ENCODE measurements around the gene USP49.

Gene USP49

DNA sequence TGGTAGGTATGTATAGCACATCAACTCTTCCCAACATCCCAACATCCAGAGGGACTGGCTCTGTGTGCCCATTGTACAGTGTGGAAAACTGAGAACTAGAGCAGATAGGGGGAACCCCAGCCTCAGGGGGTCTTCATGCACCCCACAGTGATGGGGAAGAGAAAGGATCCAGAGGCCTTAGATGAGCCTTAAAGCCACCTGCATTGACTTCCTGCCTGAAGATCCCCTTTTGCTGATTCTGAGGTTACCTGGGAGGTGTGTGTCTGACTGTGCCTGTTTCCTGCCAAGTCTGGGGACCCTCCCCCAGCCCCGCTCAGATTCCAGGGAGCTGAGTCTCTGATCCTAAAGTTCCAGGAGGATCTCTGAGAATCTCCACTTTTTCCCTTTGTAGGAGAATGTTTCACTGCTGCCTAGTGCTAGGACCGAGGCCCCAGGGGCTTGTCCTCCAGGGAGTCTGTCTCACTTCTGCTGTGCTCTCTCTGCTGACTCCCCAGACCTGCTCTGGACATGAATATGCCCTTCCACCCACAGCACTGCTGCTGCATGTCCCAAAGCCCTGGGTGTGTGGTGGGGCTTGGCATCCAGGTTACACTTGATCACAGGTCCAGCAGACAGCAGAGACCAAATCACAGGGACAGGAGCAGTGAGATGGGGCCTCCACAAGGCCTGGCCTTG lies 135.1 kb downstream of the USP49 start:
- in situ Hi-C loops (cut with MboI; ENCODE audit: low sequenced_read_pairs), result no loop called here

DNA sequence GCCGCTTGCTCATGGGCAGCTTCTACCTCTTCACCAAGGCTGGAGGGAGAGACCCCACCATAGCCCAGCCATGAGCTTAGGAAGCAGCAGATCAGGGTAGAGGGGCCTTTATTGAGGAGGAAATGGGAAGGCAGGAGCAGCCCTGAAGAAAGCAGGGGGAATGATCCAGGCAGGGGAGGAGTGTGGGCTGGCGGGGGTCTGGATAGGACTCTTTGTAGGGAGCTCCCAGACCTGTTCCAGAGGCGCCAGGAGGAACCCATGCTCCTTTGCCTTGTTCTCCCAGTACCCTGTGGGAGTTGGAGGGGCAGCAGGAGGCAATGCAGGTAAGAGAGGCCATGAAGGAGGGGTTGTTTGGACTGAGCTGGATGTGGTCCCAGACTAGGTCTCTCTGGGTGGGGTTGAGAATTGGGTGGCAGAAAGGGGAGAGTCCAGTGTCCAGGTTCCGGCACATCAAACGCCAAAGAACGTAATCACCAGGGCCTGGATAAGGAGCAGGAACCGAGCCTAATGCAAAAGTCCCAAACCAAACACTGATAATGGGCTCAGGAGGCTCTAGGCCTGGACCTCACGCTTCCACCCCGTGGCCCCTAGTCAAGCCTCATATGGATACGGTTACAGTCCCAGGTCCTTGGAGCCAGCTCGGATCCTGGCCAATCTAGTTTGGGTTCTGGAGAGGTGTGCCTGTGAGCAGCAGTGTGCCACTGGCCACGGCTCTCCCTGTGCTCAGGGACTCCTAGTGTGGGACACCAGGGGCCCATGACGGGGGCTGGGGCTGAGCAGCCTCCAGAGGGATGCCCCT lies 135.9 kb downstream of the USP49 start:
- in situ Hi-C loops (cut with MboI; ENCODE audit: low sequenced_read_pairs), result no loop called here

- in situ Hi-C loops (cut with MboI; ENCODE audit: low sequenced_read_pairs), result no loop called here
Observed at GRCh38 chr6:41758641-41759035, 136.5 kb downstream of the USP49 start.

- in situ Hi-C loops (cut with MboI; ENCODE audit: low sequenced_read_pairs), result no loop called here
Observed at GRCh38 chr6:41757931-41758640, 137.1 kb downstream of the USP49 start.

GRCh38 chr6:41757271-41757670 lies 137.9 kb downstream of the USP49 start:
- in situ Hi-C loops (cut with MboI; ENCODE audit: low sequenced_read_pairs), result no loop called here

- in situ Hi-C loops (cut with MboI; ENCODE audit: low sequenced_read_pairs), result no loop called here
Observed at GRCh38 chr6:41756354-41756753, 138.8 kb downstream of the USP49 start.

DNA sequence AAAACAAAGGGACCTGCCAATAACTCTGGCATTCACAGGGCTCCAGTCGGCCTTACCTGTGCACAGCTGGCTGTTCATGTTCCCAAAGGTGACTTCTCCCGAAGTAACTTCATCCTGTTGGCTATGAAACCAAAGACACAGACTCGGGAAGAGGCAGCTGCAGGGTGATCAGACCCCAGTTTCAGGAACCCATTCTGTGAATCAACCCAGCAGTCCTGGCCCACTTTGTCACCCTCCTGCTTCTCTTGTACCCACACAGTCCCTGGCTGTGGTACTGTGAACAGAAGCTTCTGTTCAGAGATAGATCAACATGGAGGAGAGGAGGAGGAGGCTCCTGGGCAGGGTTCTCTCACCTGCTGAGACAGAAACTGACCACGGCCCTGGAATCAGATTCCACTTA lies 139.3 kb downstream of the USP49 start:
- in situ Hi-C loops (cut with MboI; ENCODE audit: low sequenced_read_pairs), result no loop called here

GRCh38 chr6:41750374-41750773 lies 144.8 kb downstream of the USP49 start:
- in situ Hi-C loops (cut with MboI; ENCODE audit: low sequenced_read_pairs), result no loop called here

GRCh38 chr6:41748542-41748941 lies 146.6 kb downstream of the USP49 start:
- in situ Hi-C loops (cut with MboI; ENCODE audit: low sequenced_read_pairs), result no loop called here

- in situ Hi-C loops (cut with MboI; ENCODE audit: low sequenced_read_pairs), result no loop called here
Observed at GRCh38 chr6:41748102-41748477, 147.1 kb downstream of the USP49 start.

GRCh38 chr6:41747256-41748101 lies 147.7 kb downstream of the USP49 start, which contains the start of gene PGC:
TSS of gene PGC (minus strand) at chr6:41747397. CDS start at chr6:41747334, 63 bp downstream.
- in situ Hi-C loops (cut with MboI; ENCODE audit: low sequenced_read_pairs), result no loop called here

- in situ Hi-C loops (cut with MboI; ENCODE audit: low sequenced_read_pairs), result no loop called here
Observed at GRCh38 chr6:41746107-41746506, 149.1 kb downstream of the USP49 start.

DNA sequence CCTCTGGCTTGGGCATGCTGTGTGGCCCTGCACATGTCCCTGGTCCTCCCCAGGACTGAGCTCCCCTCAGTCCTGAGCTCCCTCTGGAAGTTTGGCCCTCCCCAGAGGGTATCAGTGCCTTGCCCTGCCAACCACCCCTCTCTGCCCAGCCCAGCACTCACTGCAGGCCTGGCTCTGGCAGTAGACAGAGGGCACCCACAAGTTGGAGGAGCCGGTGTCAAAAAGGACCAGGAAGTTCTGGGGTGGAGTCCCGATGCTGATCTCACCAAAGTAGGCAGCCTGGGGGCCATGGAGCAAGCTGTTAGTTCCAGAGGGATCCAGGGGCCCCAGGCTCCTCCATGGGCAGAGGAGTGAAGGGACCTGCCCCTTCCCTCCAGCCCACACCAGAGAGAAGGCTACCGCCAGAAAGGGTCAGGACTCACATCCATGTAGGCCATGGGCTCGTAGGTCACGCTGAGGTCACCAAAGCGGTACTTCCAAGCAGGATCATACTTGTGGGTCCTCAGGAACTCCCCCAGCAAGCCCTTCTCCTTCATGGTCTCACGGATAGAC lies 150.9 kb downstream of the USP49 start:
- in situ Hi-C loops (cut with MboI; ENCODE audit: low sequenced_read_pairs), result no loop called here

DNA sequence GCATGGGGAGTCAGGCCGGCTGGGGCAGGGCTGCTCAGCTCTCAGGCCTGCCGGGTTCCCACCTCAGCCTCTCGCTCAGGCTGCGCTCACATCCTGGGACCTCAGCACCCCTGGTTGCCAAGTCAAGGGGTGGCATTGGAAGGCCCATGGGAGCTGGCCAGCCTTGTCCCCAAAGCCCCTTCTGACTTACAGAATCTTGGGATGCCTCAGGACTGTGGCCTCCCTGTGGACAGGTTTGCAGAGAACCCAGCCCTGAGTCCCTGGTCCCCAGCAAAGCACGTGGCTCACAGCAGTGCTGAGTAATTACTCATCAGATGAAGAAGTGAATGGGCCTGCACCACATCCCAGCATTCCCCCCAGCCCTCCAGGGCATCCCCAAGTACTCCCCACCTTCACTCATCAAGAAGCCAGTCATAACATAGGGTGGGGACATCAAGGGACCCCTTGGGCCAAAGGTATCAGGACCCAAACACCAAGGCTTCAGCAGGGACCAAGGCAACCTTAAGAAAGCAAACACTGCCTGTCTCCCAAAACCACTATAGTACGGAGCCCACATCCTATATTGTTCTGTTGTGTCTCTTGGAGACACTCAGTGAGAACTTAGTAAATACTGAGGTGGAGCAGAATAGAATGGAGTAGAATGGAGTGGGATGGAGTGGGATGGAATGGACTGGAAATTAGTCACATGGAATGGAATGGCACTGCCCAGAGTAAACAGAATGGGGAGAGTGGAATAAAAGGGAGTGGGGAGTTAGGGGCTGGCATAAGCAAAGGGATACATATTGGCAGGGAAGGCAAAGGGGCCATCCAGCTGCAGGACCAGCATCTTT lies 151.6 kb downstream of the USP49 start:
- in situ Hi-C loops (cut with MboI; ENCODE audit: low sequenced_read_pairs), result no loop called here

DNA sequence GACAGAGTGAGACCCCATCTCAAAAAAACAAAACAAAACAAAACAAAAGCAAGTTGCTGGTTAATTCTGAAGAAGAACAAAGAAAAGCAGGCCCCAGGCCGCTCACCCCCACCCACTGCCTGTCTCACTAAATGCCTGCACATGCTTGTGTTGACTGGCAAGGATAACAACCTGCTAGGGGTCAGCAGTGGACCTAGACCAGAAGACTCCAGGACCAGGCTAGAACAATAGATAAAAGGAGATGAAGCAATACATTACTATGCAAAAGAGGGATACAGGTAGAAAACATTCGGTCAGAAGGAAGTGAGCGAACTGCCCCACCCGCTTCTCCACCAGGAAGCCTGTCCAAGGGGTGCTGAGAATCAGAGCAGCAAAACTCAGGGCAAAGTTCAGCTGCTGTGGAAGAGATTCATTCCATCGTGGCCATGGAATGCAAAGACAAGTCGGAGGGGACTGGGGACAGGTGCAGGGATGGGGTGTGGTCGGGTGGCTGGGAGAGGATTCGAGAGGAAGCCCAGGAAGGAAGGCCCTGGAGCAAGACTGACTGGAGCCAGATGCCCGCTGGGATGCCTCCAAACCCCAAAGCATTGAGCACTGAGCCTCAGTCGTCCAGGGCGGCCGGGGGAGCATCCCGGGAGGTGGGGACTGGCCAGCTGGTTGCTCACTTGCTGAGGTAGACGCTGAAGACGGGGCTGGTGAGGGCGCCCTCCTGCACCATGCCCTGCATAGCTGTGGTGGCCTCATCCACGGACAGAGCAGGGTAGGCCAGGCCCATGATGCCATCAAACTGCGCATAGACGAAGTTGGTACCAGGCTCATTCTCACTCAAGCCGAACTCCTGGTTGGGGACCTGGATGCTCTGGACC lies 153.3 kb downstream of the USP49 start:
- in situ Hi-C loops (cut with MboI; ENCODE audit: low sequenced_read_pairs), result no loop called here

- in situ Hi-C loops (cut with MboI; ENCODE audit: low sequenced_read_pairs), result no loop called here
Observed at GRCh38 chr6:41740366-41741162, 154.6 kb downstream of the USP49 start.

All from HL-60/S4 treated with phorbol 12-myristate 13-acetate at 8.2 ng/mL for 4 days and 3 days (cell line).